Measurements from ENCODE around the gene FAM161A.

- TF ChIP-seq CTCF (IDR thresholded peaks at IDR 0.05): no peak
- TF ChIP-seq POLR2A (IDR thresholded peaks at IDR 0.05): no peak
Observed at GRCh38 chr2:61887717-61888266, 33.9 kb upstream of the FAM161A start.

Measured in Peyer's patch (tissue), 4 donors.